Measurements from ENCODE around the gene PDE3B. TPM values are rescaled to one million over a fixed set of nuclear protein-coding genes. Genes with fewer than 3 reads are reported as not detected.
A peak's percentile ranks its signal among the peaks of the same experiment; 100 is the strongest.

The PDE3B gene
- total and polyA plus RNA-seq, 9 of the 15 experiments (the other 6 are each of a cell fraction or from before 2014, with no cell fraction given) = 2.3 to 22.5 (median 12.2) TPM

DNA sequence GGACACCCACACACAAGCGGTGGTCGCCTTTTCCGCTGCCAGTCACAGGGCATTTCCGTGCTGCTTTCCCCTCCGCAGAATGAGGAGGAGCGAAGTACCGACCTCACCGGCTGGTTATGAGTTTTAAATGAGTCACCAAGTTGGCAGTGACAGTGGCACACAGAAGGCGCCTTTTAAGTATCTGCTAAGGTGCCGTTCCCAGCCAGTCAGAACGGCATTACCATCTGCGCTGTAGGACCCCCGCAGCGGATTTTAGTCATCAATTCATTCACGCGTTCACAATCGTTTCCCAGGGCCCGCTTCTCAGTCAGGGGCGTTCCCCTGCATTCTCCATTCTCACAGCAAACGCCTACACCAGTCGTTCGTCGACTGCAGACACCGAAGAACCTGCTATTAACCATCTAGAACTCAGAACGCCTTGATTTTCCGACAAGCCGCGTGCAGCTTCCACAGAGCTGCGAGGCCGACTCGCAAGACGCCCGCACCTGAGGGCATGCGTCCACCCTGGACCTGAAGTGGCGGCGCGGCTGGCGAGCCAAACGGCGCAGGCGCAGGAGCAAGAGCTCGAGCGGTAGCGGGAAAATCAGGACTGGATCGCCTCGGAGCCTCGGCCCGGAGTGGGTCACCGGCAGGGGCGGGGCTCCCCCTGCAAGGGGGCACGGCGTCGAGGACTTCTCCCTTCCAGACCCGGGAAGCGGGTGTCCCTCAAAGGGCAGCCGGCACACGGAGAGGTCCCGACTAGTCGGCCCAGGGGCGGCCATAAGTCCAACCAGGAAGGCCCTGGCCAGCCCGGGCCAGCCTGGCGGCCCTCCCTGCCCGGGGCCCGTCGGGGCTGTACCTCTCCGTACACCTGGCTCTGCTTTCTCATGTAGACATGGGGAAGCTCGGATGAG is 247.8 kb downstream of the PDE3B start (continued):
- TF ChIP-seq, protein P1, sequence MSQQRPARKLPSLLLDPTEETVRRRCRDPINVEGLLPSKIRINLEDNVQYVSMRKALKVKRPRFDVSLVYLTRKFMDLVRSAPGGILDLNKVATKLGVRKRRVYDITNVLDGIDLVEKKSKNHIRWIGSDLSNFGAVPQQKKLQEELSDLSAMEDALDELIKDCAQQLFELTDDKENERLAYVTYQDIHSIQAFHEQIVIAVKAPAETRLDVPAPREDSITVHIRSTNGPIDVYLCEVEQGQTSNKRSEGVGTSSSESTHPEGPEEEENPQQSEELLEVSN (IDR thresholded peaks at IDR 0.05; ENCODE audit: borderline replicate concordance in 1 of 2, extremely low read depth in 1 of 2, insufficient read depth in 1 of 2, insufficient read length in 1 of 2, low read depth in 1 of 2, low read length in 1 of 2, poor library complexity in 1 of 2, severe bottlenecking in 1 of 2) = peak; percentile 95 to 99
- peak in 2 of 3 experiments; percentile 56 for TF ChIP-seq YY1 (IDR thresholded peaks at IDR 0.05; ENCODE audit: borderline replicate concordance in 1 of 3, control insufficient read depth in 1 of 3, extremely low read depth in 1 of 3, insufficient read depth in 3 of 3, insufficient read length in 1 of 3, insufficient replicate concordance in 2 of 3, low read depth in 1 of 3, low read length in 2 of 3)
- TF ChIP-seq TBP (optimal IDR thresholded peaks at IDR 0.05; ENCODE audit: low read depth, low read length) = peak; percentile 51
- TF ChIP-seq CXXC5 (CRISPR knock-in tag; IDR thresholded peaks at IDR 0.05) = peak; percentile 94
- peak; percentile 81 for TF ChIP-seq NFIC (IDR thresholded peaks at IDR 0.05)
- TF ChIP-seq NCOA6 (IDR thresholded peaks at IDR 0.05) = peak; percentile 97
- no peak for TF ChIP-seq HOXB6 (CRISPR knock-in tag; IDR thresholded peaks at IDR 0.05; ENCODE audit: borderline replicate concordance)
- TF ChIP-seq POLR3G (IDR thresholded peaks at IDR 0.05; ENCODE audit: extremely low read depth, insufficient read length, insufficient replicate concordance) = no peak
- no peak for TF ChIP-seq NCOA1 (IDR thresholded peaks at IDR 0.05; ENCODE audit: low read depth)
- TF ChIP-seq, protein P2, sequence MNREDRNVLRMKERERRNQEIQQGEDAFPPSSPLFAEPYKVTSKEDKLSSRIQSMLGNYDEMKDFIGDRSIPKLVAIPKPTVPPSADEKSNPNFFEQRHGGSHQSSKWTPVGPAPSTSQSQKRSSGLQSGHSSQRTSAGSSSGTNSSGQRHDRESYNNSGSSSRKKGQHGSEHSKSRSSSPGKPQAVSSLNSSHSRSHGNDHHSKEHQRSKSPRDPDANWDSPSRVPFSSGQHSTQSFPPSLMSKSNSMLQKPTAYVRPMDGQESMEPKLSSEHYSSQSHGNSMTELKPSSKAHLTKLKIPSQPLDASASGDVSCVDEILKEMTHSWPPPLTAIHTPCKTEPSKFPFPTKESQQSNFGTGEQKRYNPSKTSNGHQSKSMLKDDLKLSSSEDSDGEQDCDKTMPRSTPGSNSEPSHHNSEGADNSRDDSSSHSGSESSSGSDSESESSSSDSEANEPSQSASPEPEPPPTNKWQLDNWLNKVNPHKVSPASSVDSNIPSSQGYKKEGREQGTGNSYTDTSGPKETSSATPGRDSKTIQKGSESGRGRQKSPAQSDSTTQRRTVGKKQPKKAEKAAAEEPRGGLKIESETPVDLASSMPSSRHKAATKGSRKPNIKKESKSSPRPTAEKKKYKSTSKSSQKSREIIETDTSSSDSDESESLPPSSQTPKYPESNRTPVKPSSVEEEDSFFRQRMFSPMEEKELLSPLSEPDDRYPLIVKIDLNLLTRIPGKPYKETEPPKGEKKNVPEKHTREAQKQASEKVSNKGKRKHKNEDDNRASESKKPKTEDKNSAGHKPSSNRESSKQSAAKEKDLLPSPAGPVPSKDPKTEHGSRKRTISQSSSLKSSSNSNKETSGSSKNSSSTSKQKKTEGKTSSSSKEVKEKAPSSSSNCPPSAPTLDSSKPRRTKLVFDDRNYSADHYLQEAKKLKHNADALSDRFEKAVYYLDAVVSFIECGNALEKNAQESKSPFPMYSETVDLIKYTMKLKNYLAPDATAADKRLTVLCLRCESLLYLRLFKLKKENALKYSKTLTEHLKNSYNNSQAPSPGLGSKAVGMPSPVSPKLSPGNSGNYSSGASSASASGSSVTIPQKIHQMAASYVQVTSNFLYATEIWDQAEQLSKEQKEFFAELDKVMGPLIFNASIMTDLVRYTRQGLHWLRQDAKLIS (CRISPR knock-in tag; IDR thresholded peaks at IDR 0.05) = peak; percentile 54
- TF ChIP-seq, protein P3, sequence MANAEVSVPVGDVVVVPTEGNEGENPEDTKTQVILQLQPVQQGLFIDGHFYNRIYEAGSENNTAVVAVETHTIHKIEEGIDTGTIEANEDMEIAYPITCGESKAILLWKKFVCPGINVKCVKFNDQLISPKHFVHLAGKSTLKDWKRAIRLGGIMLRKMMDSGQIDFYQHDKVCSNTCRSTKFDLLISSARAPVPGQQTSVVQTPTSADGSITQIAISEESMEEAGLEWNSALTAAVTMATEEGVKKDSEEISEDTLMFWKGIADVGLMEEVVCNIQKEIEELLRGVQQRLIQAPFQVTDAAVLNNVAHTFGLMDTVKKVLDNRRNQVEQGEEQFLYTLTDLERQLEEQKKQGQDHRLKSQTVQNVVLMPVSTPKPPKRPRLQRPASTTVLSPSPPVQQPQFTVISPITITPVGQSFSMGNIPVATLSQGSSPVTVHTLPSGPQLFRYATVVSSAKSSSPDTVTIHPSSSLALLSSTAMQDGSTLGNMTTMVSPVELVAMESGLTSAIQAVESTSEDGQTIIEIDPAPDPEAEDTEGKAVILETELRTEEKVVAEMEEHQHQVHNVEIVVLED (CRISPR knock-in tag; IDR thresholded peaks at IDR 0.05) = peak; percentile 52
- no peak for TF ChIP-seq NCOA2 (IDR thresholded peaks at IDR 0.05; ENCODE audit: partially characterized antibody in 2 of 2)
- TF ChIP-seq HEY1 (CRISPR knock-in tag; IDR thresholded peaks at IDR 0.05; ENCODE audit: borderline replicate concordance) = no peak
- no peak for TF ChIP-seq TCF7 (IDR thresholded peaks at IDR 0.05; ENCODE audit: borderline replicate concordance)
- no peak for TF ChIP-seq ZNF584 (CRISPR knock-in tag; IDR thresholded peaks at IDR 0.05; ENCODE audit: low read depth)
- TF ChIP-seq, protein P4, sequence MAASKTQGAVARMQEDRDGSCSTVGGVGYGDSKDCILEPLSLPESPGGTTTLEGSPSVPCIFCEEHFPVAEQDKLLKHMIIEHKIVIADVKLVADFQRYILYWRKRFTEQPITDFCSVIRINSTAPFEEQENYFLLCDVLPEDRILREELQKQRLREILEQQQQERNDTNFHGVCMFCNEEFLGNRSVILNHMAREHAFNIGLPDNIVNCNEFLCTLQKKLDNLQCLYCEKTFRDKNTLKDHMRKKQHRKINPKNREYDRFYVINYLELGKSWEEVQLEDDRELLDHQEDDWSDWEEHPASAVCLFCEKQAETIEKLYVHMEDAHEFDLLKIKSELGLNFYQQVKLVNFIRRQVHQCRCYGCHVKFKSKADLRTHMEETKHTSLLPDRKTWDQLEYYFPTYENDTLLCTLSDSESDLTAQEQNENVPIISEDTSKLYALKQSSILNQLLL (CRISPR knock-in tag; IDR thresholded peaks at IDR 0.05; ENCODE audit: borderline replicate concordance) = no peak
- no peak for TF ChIP-seq ZNF589 (CRISPR knock-in tag; IDR thresholded peaks at IDR 0.05; ENCODE audit: low read depth)
- TF ChIP-seq ZNF121 (CRISPR knock-in tag; conservative IDR thresholded peaks at IDR 0.05) = no peak

All from K562 (cell line).